Stimulated activated CD8-positive, alpha-beta memory T cell treated with anti-CD3 and anti-CD28 coated beads, Interleukin-7, amount 100 ng/mL, for 1 hour (primary cell): ENCODE results near the gene DEPDC1B.
"Not testable (repeated sequence)": the region's sequence is repeated elsewhere in the genome, so short reads cannot be mapped to it uniquely, and the experiment has no call there.

Experiments
- DNase-seq, 2 donors: peaks; one replicate each; pipeline ENCODE4 v3.0.0-alpha.2; 2020; ENCODE audit warnings: low read depth in 2 of 2

The DEPDC1B gene

DNA sequence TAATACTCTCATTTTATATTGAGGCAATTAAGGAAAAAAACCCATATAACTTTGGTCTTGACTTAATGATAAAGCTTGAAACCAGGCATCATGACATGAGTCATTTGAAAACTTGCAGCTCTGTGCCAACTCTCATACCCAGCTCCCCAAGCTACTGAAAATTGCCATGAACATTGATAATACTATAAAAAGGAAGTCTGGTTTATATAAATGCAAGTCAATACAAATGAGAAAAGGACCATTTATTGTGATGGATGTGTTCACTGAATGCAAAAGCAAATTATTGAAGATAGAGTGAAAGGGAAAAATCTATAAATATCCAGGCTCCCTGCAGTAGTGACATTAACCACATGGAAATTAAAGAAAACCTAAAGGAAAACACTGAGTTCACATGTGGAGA lies 116.3 kb downstream of the DEPDC1B start:
- no peak for DNase-seq

DNA sequence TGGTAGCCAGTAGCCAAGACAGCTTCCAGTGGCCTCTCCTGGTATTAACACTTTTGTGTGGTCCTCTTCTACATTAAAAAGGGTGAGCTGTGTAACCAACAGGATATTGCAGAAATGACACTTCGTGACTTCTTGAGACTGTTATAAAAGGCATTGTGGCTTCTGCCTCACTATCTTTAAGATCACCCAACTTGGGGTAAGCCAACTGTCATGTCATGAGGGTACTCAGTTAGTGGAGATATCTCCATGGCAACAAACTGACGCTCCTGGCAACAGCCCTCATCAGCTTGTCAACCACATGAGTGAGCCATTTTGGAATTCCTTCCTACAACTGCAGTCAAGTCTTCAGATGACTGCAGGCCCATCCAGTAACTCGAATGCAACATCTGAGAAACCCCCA lies 121.7 kb downstream of the DEPDC1B start:
- no peak for DNase-seq

GRCh38 chr5:60577116-60577515 lies 122.8 kb downstream of the DEPDC1B start:
- no peak for DNase-seq

DNA sequence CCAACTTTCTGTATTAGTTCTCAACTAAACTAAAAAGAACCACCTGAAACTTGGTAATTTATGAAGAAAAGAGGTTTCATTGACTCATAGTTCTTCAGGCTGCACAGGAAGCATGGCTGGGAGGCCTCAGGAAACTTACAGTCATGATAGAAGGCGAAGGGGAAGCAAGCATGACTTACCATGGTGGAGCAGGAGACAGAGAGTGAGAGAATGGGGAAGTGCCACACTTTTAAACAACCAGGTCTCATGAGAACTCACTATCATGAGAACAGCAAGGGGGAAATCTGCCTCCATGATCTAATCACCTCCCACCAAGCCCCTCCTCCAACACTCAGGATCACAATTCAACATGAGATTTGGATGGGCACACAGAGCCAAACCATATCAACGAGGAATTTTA lies 123.5 kb downstream of the DEPDC1B start:
- DNase-seq: no peak

GRCh38 chr5:60568646-60569045 lies 131.3 kb downstream of the DEPDC1B start:
- DNase-seq: no peak

DNA sequence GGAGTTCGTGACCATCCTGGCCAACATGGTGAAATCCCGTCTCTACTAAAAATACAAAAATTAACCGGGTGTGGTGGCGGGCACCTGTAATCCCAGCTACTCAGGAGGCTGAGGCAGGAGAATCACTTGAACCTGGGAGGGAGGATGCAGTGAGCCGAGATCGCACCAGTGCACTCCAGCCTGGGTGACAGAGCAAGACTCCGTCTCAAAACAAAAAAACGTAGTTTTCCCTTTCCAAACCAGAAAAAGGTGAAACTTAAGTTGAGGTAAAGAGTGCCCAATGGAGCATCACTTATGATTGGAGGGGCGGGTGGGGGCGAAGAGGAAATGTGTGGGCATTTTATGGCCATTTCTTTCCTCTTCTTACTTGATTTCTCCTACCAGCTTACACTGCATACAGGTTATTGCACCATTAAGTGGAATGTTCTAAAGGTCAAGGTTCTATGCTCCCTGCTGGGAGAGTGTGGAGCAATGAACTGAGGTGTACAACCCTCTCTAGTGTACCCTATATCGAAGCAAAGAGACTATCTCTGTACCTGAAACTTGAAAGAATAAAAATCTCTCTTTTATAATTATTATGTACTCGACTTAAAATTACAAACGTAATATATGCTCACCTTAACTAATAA lies 136.2 kb downstream of the DEPDC1B start:
- no peak for DNase-seq

DNA sequence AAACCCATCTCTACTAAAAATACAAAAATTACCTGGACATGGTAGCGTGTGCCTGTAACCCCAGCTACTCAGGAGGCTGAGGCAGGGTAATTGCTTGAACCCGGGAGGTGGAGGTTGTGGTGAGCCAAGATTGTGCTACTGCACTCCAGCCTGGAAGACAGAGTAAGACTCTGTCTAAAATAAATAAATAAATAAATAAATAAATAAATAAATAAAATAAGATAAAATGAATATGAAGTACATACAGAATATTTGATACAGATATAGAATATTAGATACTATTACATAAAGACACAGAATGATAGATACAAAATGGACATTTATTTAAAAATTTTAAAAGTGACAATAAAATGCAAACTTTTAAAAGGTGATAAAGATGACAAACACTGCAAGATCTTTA lies 146.7 kb downstream of the DEPDC1B start:
- not testable (repeated sequence) for DNase-seq

DNA sequence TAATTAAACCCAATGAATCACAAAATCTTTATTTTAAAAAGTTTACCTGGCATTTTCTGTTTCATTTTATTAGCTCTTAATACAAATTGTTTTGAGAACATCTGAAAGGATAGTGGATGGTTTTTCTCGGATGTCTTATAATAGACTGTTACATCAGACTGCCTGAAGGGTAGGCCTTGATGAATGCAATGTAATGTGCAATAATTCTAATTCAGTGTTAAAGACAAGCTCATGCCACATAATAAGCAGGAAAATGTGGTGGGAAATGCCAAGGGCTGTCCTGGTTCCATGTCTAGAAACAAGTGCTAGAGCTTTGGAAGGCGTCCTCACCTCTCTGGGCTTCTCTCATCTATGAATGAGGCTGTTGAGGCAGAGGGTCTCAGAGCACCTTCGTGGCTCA lies 148.1 kb downstream of the DEPDC1B start:
- DNase-seq: no peak

DNA sequence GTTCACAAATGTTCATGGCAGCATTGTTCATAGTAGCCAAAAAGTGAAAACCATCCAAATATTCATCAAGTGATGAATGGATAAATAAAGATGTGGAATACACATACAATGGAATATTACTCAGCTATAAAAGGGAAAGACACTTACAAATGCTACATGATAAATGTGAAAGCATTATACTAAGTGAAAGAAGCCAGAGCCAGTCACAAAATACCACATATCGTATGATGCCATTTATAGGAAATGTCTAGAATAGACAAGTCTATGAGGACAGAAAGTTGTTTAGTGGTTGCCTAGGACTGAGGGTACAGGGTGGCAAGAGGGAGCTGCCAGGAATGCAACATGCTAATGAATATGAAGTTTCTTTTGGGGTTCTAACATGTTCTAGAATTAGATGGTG lies 148.7 kb downstream of the DEPDC1B start:
- DNase-seq: no peak

DNA sequence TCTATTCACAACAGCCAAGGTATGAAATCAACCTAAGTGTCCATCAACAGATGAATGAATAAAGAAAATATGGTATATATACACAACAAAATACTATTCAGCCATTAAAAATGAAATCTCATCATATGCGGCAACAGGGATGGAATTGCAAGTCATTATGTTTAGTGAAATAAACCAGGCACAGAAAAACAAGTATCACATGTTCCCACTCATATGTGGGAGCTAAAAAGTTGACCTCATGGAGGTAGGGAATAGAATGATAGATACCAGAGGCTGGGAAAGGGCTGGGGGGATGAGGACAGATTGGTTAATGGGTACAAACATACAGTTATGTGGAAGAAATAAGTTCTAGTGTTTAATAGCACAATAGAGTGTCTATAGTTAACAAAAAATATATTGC lies 149.7 kb downstream of the DEPDC1B start:
- no peak for DNase-seq

DNA sequence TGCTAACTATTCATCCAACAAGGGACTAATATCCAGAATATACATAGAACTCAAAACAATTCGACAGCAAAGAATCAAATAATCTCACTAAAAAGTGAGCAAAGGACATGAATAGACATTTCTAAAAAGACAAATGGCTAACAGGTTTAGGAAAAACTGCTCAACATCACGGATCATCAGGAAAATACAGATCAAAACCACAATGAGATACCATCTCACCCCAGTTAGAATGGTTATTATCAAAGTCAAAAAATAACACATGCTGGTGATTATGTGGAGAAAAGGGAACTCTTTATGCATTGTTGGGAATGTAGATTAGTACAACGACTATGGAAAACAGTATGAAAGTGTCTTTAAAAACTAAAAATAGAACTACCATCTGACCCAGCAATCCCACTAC lies 150.1 kb downstream of the DEPDC1B start:
- no peak for DNase-seq
